EH (cell line): Measurements from ENCODE around the gene ZFPM1.
A peak's percentile ranks its signal among the peaks of the same experiment; 100 is the strongest.
"Not testable (repeated sequence)": the region's sequence is repeated elsewhere in the genome, so short reads cannot be mapped to it uniquely, and the experiment has no call there.

Experiments used
- DNase-seq: peaks from one replicate; pipeline ENCODE4 v3.0.0-alpha.2; 2015; ENCODE audit warnings: low read depth

The ZFPM1 gene

GRCh38 chr16:88514526-88515232, 61.6 kb downstream of the ZFPM1 start:
- no peak for DNase-seq

- no peak for DNase-seq
Observed at GRCh38 chr16:88515371-88515770, 62.3 kb downstream of the ZFPM1 start.

- no peak for DNase-seq
Observed at GRCh38 chr16:88515925-88516594, 63.0 kb downstream of the ZFPM1 start.

- DNase-seq: no peak
Observed at GRCh38 chr16:88516601-88517061, 63.6 kb downstream of the ZFPM1 start.

GRCh38 chr16:88517208-88517774, 64.2 kb downstream of the ZFPM1 start:
- DNase-seq: not testable (repeated sequence)

- DNase-seq: not testable (repeated sequence)
Observed at GRCh38 chr16:88518411-88519111, 65.5 kb downstream of the ZFPM1 start.

- no peak for DNase-seq
Observed at GRCh38 chr16:88519240-88519639, 66.2 kb downstream of the ZFPM1 start.

- no peak for DNase-seq
Observed at GRCh38 chr16:88519938-88520653, 67.0 kb downstream of the ZFPM1 start.

- no peak for DNase-seq
Observed at GRCh38 chr16:88521674-88522073, 68.6 kb downstream of the ZFPM1 start.

- DNase-seq: no peak
Observed at GRCh38 chr16:88522276-88522949, 69.3 kb downstream of the ZFPM1 start.

- DNase-seq: no peak
Observed at GRCh38 chr16:88523309-88524161, 70.5 kb downstream of the ZFPM1 start.

GRCh38 chr16:88524274-88524972, 71.3 kb downstream of the ZFPM1 start:
- no peak for DNase-seq

- DNase-seq: no peak
Observed at GRCh38 chr16:88524973-88525662, 72.0 kb downstream of the ZFPM1 start.

GRCh38 chr16:88525663-88525990, 72.5 kb downstream of the ZFPM1 start:
- no peak for DNase-seq

- DNase-seq: no peak
Observed at GRCh38 chr16:88526008-88526905, 73.2 kb downstream of the ZFPM1 start.

- DNase-seq: no peak
Observed at GRCh38 chr16:88526906-88527185, 73.8 kb downstream of the ZFPM1 start.

- DNase-seq: peak; percentile 64
Observed at GRCh38 chr16:88527186-88527936, 74.3 kb downstream of the ZFPM1 start.
